Measurements from ENCODE around the gene OR2M7. TPM values are rescaled to one million over a fixed set of nuclear protein-coding genes. Genes with fewer than 3 reads are reported as not detected.
"Not testable (repeated sequence)": the region's sequence is repeated elsewhere in the genome, so short reads cannot be mapped to it uniquely, and the experiment has no call there.

The OR2M7 gene
- total RNA-seq, 1 experiment from 2014 or later, result not detected

- no peak within 1 kb of the TSS for H2AFZ ChIP-seq (ENCODE audit: low read length)
- no peaks in the 10 kb centered on the region for H3F3A ChIP-seq (ENCODE audit: low read length, unreplicated experiment)
- peaks cover 24% of the 10 kb centered on the region for H3K27me3 ChIP-seq (ENCODE audit: low read length)
- H3K4me1 ChIP-seq (ENCODE audit: insufficient read depth, low read length), result no peaks in the 10 kb centered on the region
- ATAC-seq (no peak), DNase-seq (no peak)
- no peaks in the 10 kb centered on the region for H3K9me3 ChIP-seq (ENCODE audit: low read length)
- ChIA-PET POLR2A (ENCODE audit: unreplicated experiment) (no interaction called here), CTCF (no interaction called here)
- H3K9me2 ChIP-seq (replicated peaks; ENCODE audit: low read length), result no peaks in the 10 kb centered on the region
- H3K9ac ChIP-seq (ENCODE audit: low read length), result no peak within 1 kb of the TSS
- H3K36me3 ChIP-seq (ENCODE audit: low read depth, low read length), result no peaks in the 10 kb centered on the region
- H3K79me2 ChIP-seq (ENCODE audit: low read length), result no peaks in the 10 kb centered on the region
- TF ChIP-seq CTCF (conservative IDR thresholded peaks at IDR 0.05; ENCODE audit: low read depth, low read length), result no peak
- no peak for TF ChIP-seq EZH2 (IDR thresholded peaks at IDR 0.05; ENCODE audit: low read length, unreplicated experiment)
- TF ChIP-seq EZH2phosphoT487 (IDR thresholded peaks at IDR 0.05; ENCODE audit: borderline replicate concordance, low read length), result no peak
- intact Hi-C loops (cut with micrococcal nuclease), result no loop called here
- no peak within 1 kb of the TSS for H3K4me2 ChIP-seq (ENCODE audit: low read length)
- H3K27ac ChIP-seq (ENCODE audit: low read length), result no peak within 1 kb of the TSS
- no peak within 1 kb of the TSS for H3K4me3 ChIP-seq (ENCODE audit: low read length)
- no peaks in the 10 kb centered on the region for H4K20me1 ChIP-seq (ENCODE audit: low read length)
- no TSS peak for BruUV-seq (replicated peaks)
Observed at GRCh38 chr1:248348475-248348874, 24.1 kb upstream of the OR2M7 start, which contains the start of gene OR14C36. TSS of gene OR14C36 (plus strand) at chr1:248348775. CDS start at chr1:248348775, 0 bp downstream.

- Histone ChIP-seq H3K79me2 (ENCODE audit: low read length) (no peaks in the 10 kb centered on the region), H3K27ac (ENCODE audit: low read length) (no peak overlapping the region), H3F3A (ENCODE audit: low read length, unreplicated experiment) (no peaks in the 10 kb centered on the region), H3K27me3 (ENCODE audit: low read length) (peaks cover 7% of the 10 kb centered on the region), H3K4me1 (ENCODE audit: insufficient read depth, low read length) (no peaks in the 10 kb centered on the region), H3K9ac (ENCODE audit: low read length) (no peak overlapping the region), H3K9me2 (replicated peaks; ENCODE audit: low read length) (no peaks in the 10 kb centered on the region), H2AFZ (ENCODE audit: low read length) (no peak overlapping the region), H4K20me1 (ENCODE audit: low read length) (no peaks in the 10 kb centered on the region), H3K36me3 (ENCODE audit: low read depth, low read length) (no peaks in the 10 kb centered on the region), H3K4me2 (ENCODE audit: low read length) (no peak overlapping the region), H3K9me3 (ENCODE audit: low read length) (no peaks in the 10 kb centered on the region), H3K4me3 (ENCODE audit: low read length) (no peak overlapping the region)
- POLR2A ChIA-PET (ENCODE audit: unreplicated experiment), result no interaction called here
- no peak for ATAC-seq
- CTCF ChIA-PET, result no interaction called here
- no TSS peak for BruUV-seq (replicated peaks)
- no peak for DNase-seq
- TF ChIP-seq EZH2phosphoT487 (IDR thresholded peaks at IDR 0.05; ENCODE audit: borderline replicate concordance, low read length) (no peak), EZH2 (IDR thresholded peaks at IDR 0.05; ENCODE audit: low read length, unreplicated experiment) (no peak), CTCF (conservative IDR thresholded peaks at IDR 0.05; ENCODE audit: low read depth, low read length) (no peak)
- intact Hi-C loops (cut with micrococcal nuclease), result no loop called here
Observed at GRCh38 chr1:248343451-248343850, 19.1 kb upstream of the OR2M7 start.

GRCh38 chr1:248316796-248317195, 7.6 kb downstream of the OR2M7 start:
- intact Hi-C loops (cut with micrococcal nuclease), result no loop called here
- no peaks in the 10 kb centered on the region for H4K20me1 ChIP-seq (ENCODE audit: low read length)
- H3K79me2 ChIP-seq (ENCODE audit: low read length), result no peaks in the 10 kb centered on the region
- no peak overlapping the region for H3K27ac ChIP-seq (ENCODE audit: low read length)
- BruUV-seq (replicated peaks), result no TSS peak
- ChIA-PET POLR2A (ENCODE audit: unreplicated experiment) (no interaction called here), CTCF (no interaction called here)
- H2AFZ ChIP-seq (ENCODE audit: low read length), result no peak overlapping the region
- no peak overlapping the region for H3K4me2 ChIP-seq (ENCODE audit: low read length)
- TF ChIP-seq CTCF (conservative IDR thresholded peaks at IDR 0.05; ENCODE audit: low read depth, low read length) (no peak), EZH2 (IDR thresholded peaks at IDR 0.05; ENCODE audit: low read length, unreplicated experiment) (no peak), EZH2phosphoT487 (IDR thresholded peaks at IDR 0.05; ENCODE audit: borderline replicate concordance, low read length) (no peak)
- no peaks in the 10 kb centered on the region for H3K36me3 ChIP-seq (ENCODE audit: low read depth, low read length)
- H3F3A ChIP-seq (ENCODE audit: low read length, unreplicated experiment), result no peaks in the 10 kb centered on the region
- no peak for DNase-seq
- H3K9ac ChIP-seq (ENCODE audit: low read length), result no peak overlapping the region
- peaks cover 18% of the 10 kb centered on the region; the same call in 1 of the 2 replicates for H3K9me3 ChIP-seq (ENCODE audit: low read length)
- no peak overlapping the region for H3K4me3 ChIP-seq (ENCODE audit: low read length)
- H3K4me1 ChIP-seq (ENCODE audit: insufficient read depth, low read length), result no peaks in the 10 kb centered on the region
- ATAC-seq, result no peak
- no peaks in the 10 kb centered on the region for H3K9me2 ChIP-seq (replicated peaks; ENCODE audit: low read length)
- no peaks in the 10 kb centered on the region for H3K27me3 ChIP-seq (ENCODE audit: low read length)

- H3K27me3 ChIP-seq (ENCODE audit: low read length); H3K9ac ChIP-seq (ENCODE audit: low read length); H4K20me1 ChIP-seq (ENCODE audit: low read length); H3F3A ChIP-seq (ENCODE audit: low read length, unreplicated experiment); intact Hi-C loops (cut with micrococcal nuclease); H3K4me3 ChIP-seq (ENCODE audit: low read length); H3K4me2 ChIP-seq (ENCODE audit: low read length); H3K79me2 ChIP-seq (ENCODE audit: low read length); DNase-seq; H3K9me2 ChIP-seq (replicated peaks; ENCODE audit: low read length); H3K36me3 ChIP-seq (ENCODE audit: low read depth, low read length); H3K4me1 ChIP-seq (ENCODE audit: insufficient read depth, low read length); BruUV-seq (replicated peaks); H2AFZ ChIP-seq (ENCODE audit: low read length); POLR2A ChIA-PET (ENCODE audit: unreplicated experiment); CTCF ChIA-PET; H3K27ac ChIP-seq (ENCODE audit: low read length); H3K9me3 ChIP-seq (ENCODE audit: low read length); ATAC-seq: not testable (repeated sequence)
Observed at GRCh38 chr1:248306740-248307139, 17.6 kb downstream of the OR2M7 start.
